HCT116 (cell line): ENCODE data around the gene C1QB.

ENCODE experiments used
- CEBPB ChIP-seq: IDR thresholded peaks from 2 replicates; pipeline ENCODE4 v1.6.1; 2012; ENCODE audit warnings: low read depth
- EZH2 ChIP-seq: fragments of 200-600 bp; sonication (generic); IDR thresholded peaks from 2 replicates; pipeline ENCODE4 v1.6.1; 2017; ENCODE audit warnings: antibody characterized with exemption, mixed run types
- EZH2phosphoT487 ChIP-seq: fragments of 200-600 bp; IDR thresholded peaks from 2 replicates; pipeline ENCODE4 v1.6.1; 2018; ENCODE audit warnings: antibody characterized with exemption, borderline replicate concordance
- JUND ChIP-seq: IDR thresholded peaks from 2 replicates; pipeline ENCODE4 v1.6.1; 2012
- POLR2A ChIP-seq: IDR thresholded peaks from 2 replicates; pipeline ENCODE4 v1.7.0; 2011; ENCODE audit warnings: borderline replicate concordance; ENCODE audit not compliant: insufficient read depth, insufficient read length; ENCODE audit errors: extremely low read depth
- POLR2AphosphoS5 ChIP-seq: IDR thresholded peaks from 2 replicates; pipeline ENCODE4 v1.6.1; 2011; ENCODE audit warnings: mild to moderate bottlenecking, low read depth, low read length, moderate library complexity
- SP1 ChIP-seq: IDR thresholded peaks from 2 replicates; pipeline ENCODE4 v1.6.1; 2012; ENCODE audit warnings: low read depth
- TCF7L2 ChIP-seq: IDR thresholded peaks from 2 replicates; pipeline ENCODE4 v1.7.0; 2011; ENCODE audit warnings: borderline replicate concordance, inconsistent platforms; ENCODE audit not compliant: insufficient read depth, insufficient read length; ENCODE audit errors: extremely low read depth
- YY1 ChIP-seq: IDR thresholded peaks from 2 replicates; pipeline ENCODE4 v1.6.1; 2011; ENCODE audit warnings: low read length, low read depth, moderate library complexity, mild to moderate bottlenecking; ENCODE audit not compliant: insufficient replicate concordance; ENCODE audit errors: extremely low read depth
- ZFX ChIP-seq: fragments of 450-650 bp; IDR thresholded peaks from 2 replicates; pipeline ENCODE4 v1.6.1; 2017
- ZNF274 ChIP-seq: fragments of 200-500 bp; sonication (Bioruptor generic); IDR thresholded peaks from 2 replicates; pipeline ENCODE4 v1.6.1; 2014; ENCODE audit warnings: mild to moderate bottlenecking, low read depth, low read length, inconsistent platforms
- TF ChIP-seq, protein P1 (sequence below), 3 experiments: fragments of 200-600 bp in 1 of 3; sonication (generic) in 1 of 3; IDR thresholded peaks in 2 of 3; conservative IDR thresholded peaks in 1 of 3; 2 replicates each; pipeline ENCODE4 v1.5.1; 2012 to 2017; ENCODE audit warnings: low read depth in 2 of 3, low read length in 2 of 3, antibody characterized with exemption in 1 of 3, borderline replicate concordance in 1 of 3, control low read depth in 1 of 3, mild to moderate bottlenecking in 1 of 3, mixed read lengths in 1 of 3, mixed run types in 1 of 3, moderate library complexity in 1 of 3; ENCODE audit not compliant: insufficient read depth in 1 of 3
- TF ChIP-seq, protein P2 (sequence below): IDR thresholded peaks from 2 replicates; pipeline ENCODE4 v1.6.1; 2012

DNA sequence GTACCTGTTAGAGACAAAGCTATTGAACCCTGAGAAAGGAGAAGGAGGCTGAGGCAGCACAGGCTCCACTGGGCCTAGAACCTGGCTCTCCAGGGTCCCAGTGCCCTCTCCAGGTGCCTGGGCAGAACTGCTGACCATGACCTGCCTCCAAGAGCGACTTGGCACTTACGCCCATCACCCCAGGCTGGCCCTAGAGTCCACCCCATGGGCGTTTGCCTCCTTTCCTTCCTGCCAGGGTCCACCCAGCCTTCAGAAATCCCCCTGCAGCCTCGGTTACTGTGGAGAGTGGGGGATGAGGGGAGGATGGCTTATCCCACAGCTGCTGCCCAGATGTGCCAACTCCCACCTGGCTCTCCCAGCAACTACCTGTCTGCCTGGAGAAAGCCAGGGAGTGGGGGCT is 31.3 kb upstream of the C1QB start:
- TF ChIP-seq, protein P1, sequence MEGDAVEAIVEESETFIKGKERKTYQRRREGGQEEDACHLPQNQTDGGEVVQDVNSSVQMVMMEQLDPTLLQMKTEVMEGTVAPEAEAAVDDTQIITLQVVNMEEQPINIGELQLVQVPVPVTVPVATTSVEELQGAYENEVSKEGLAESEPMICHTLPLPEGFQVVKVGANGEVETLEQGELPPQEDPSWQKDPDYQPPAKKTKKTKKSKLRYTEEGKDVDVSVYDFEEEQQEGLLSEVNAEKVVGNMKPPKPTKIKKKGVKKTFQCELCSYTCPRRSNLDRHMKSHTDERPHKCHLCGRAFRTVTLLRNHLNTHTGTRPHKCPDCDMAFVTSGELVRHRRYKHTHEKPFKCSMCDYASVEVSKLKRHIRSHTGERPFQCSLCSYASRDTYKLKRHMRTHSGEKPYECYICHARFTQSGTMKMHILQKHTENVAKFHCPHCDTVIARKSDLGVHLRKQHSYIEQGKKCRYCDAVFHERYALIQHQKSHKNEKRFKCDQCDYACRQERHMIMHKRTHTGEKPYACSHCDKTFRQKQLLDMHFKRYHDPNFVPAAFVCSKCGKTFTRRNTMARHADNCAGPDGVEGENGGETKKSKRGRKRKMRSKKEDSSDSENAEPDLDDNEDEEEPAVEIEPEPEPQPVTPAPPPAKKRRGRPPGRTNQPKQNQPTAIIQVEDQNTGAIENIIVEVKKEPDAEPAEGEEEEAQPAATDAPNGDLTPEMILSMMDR (IDR thresholded peaks at IDR 0.05 in 2 of 3, conservative IDR thresholded peaks at IDR 0.05 in 1 of 3; ENCODE audit: borderline replicate concordance in 1 of 3, insufficient read depth in 1 of 3, low read depth in 2 of 3, low read length in 2 of 3) = no peak
- no peak for TF ChIP-seq CEBPB
- TF ChIP-seq EZH2 = no peak
- TF ChIP-seq POLR2A = no peak
- no peak for TF ChIP-seq SP1
- TF ChIP-seq POLR2AphosphoS5 = no peak
- no peak for TF ChIP-seq ZFX
- TF ChIP-seq EZH2phosphoT487 = no peak
- TF ChIP-seq, protein P2, sequence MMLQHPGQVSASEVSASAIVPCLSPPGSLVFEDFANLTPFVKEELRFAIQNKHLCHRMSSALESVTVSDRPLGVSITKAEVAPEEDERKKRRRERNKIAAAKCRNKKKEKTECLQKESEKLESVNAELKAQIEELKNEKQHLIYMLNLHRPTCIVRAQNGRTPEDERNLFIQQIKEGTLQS = no peak
- no peak for TF ChIP-seq ZNF274
- no peak for TF ChIP-seq TCF7L2
- TF ChIP-seq YY1 = no peak
- TF ChIP-seq JUND = no peak
